Measurements from ENCODE around the gene BNC1.

DNA sequence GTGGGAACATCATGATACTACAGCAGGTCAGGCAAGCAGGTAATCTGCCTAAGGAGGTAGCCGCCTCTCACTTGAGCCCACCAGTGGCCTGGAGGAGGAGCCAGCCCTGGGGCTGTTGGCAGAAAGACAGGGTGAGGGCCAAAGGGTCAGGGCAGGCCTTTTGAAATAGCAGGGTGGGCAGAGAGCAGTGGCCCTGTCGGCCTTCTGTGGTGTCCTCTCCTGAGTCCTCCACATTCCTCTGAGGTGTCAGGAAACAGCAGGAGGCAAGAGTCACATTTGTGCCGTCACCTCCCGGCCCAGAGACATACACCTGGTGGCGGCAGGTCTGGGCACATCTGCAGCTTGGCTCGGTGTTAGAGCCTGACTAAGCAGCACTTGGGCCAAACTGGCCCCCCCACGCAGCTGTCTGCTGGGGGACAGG, 3.9 kb upstream of the BNC1 start:
- TF ChIP-seq, protein P1, sequence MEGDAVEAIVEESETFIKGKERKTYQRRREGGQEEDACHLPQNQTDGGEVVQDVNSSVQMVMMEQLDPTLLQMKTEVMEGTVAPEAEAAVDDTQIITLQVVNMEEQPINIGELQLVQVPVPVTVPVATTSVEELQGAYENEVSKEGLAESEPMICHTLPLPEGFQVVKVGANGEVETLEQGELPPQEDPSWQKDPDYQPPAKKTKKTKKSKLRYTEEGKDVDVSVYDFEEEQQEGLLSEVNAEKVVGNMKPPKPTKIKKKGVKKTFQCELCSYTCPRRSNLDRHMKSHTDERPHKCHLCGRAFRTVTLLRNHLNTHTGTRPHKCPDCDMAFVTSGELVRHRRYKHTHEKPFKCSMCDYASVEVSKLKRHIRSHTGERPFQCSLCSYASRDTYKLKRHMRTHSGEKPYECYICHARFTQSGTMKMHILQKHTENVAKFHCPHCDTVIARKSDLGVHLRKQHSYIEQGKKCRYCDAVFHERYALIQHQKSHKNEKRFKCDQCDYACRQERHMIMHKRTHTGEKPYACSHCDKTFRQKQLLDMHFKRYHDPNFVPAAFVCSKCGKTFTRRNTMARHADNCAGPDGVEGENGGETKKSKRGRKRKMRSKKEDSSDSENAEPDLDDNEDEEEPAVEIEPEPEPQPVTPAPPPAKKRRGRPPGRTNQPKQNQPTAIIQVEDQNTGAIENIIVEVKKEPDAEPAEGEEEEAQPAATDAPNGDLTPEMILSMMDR (IDR thresholded peaks at IDR 0.05; ENCODE audit: low read depth, low read length, missing input control): no peak
- TF ChIP-seq FOXA1 (IDR thresholded peaks at IDR 0.05) (no peak), JUND (IDR thresholded peaks at IDR 0.05) (no peak), TAF1 (conservative IDR thresholded peaks at IDR 0.05) (no peak), SP1 (IDR thresholded peaks at IDR 0.05) (no peak), EGR1 (IDR thresholded peaks at IDR 0.05; ENCODE audit: low read depth in 2 of 2) (no peak), RXRA (IDR thresholded peaks at IDR 0.05) (no peak)
- TF ChIP-seq, protein P2, sequence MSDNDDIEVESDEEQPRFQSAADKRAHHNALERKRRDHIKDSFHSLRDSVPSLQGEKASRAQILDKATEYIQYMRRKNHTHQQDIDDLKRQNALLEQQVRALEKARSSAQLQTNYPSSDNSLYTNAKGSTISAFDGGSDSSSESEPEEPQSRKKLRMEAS (IDR thresholded peaks at IDR 0.05): no peak
